GM12878 (cell line): ENCODE measurements around the gene USP5.
"Not testable (repeated sequence)": the region's sequence is repeated elsewhere in the genome, so short reads cannot be mapped to it uniquely, and the experiment has no call there.

Experiments
- CTCF ChIP-seq, 3 experiments: IDR thresholded peaks in 2 of 3; conservative IDR thresholded peaks in 1 of 3; 2 replicates each; pipeline ENCODE4 v1.5.1; 2011; ENCODE audit warnings: low read depth in 3 of 3, low read length in 3 of 3, mild to moderate bottlenecking in 3 of 3, control low read depth in 2 of 3, moderate library complexity in 2 of 3, inconsistent platforms in 1 of 3, mixed read lengths in 1 of 3; ENCODE audit not compliant: control insufficient read depth in 2 of 3, insufficient read depth in 1 of 3; ENCODE audit errors: extremely low read depth in 1 of 3
- E4F1 ChIP-seq: fragments of 450-650 bp; IDR thresholded peaks from 2 replicates; pipeline ENCODE4 v1.6.1; 2018; ENCODE audit warnings: borderline replicate concordance, mild to moderate bottlenecking; ENCODE audit not compliant: partially characterized antibody
- MTA2 ChIP-seq: fragments of 450-650 bp; IDR thresholded peaks from 2 replicates; pipeline ENCODE4 v1.6.1; 2016; ENCODE audit warnings: low read depth, mild to moderate bottlenecking, moderate library complexity
- NFIC ChIP-seq: IDR thresholded peaks from 2 replicates; pipeline ENCODE4 v1.6.1; 2012; ENCODE audit warnings: low read depth, mild to moderate bottlenecking, inconsistent platforms, low read length, moderate library complexity
- PBX3 ChIP-seq: IDR thresholded peaks from 2 replicates; pipeline ENCODE4 v1.6.1; 2011; ENCODE audit warnings: mild to moderate bottlenecking, low read depth, low read length, moderate library complexity; ENCODE audit not compliant: insufficient replicate concordance
- POLR2A ChIP-seq: IDR thresholded peaks from 2 replicates; pipeline ENCODE4 v1.6.1; 2011; ENCODE audit warnings: low read depth, mild to moderate bottlenecking, low read length
- RAD21 ChIP-seq: IDR thresholded peaks from 2 replicates; pipeline ENCODE4 v1.6.1; 2011; ENCODE audit warnings: mild to moderate bottlenecking, low read depth, low read length, moderate library complexity; ENCODE audit not compliant: insufficient read depth
- RBBP5 ChIP-seq: fragments of 200-600 bp; sonication (generic); conservative IDR thresholded peaks from 2 replicates; pipeline ENCODE4 v1.6.1; 2016
- RELA ChIP-seq: fragments of 450-650 bp; IDR thresholded peaks from 2 replicates; pipeline ENCODE4 v1.8.0; 2014; ENCODE audit warnings: borderline replicate concordance; ENCODE audit not compliant: partially characterized antibody
- SUPT20H ChIP-seq: IDR thresholded peaks from 2 replicates; pipeline ENCODE4 v1.6.1; 2011; ENCODE audit warnings: low read depth, mild to moderate bottlenecking, low read length, moderate library complexity, borderline replicate concordance; ENCODE audit not compliant: control insufficient read depth
- TAF1 ChIP-seq: IDR thresholded peaks from 2 replicates; pipeline ENCODE4 v1.6.1; 2011; ENCODE audit warnings: mild to moderate bottlenecking, low read depth, low read length, borderline replicate concordance
- YY1 ChIP-seq: IDR thresholded peaks from 2 replicates; pipeline ENCODE4 v1.6.1; 2011; ENCODE audit warnings: low read depth, mild to moderate bottlenecking, low read length
- ZNF274 ChIP-seq: IDR thresholded peaks from one replicate; pipeline ENCODE4 v1.8.0; 2011; ENCODE audit not compliant: insufficient read length, insufficient read depth

GRCh38 chr12:6892683-6893082 lies 40.7 kb downstream of the USP5 start:
- not testable (repeated sequence) for TF ChIP-seq E4F1; RAD21; YY1; RBBP5; RELA; ZNF274; CTCF (IDR thresholded peaks at IDR 0.05 in 2 of 3, conservative IDR thresholded peaks at IDR 0.05 in 1 of 3; ENCODE audit: control insufficient read depth in 2 of 3, extremely low read depth in 1 of 3, insufficient read depth in 1 of 3, low read depth in 3 of 3, low read length in 3 of 3); PBX3; MTA2; TAF1; SUPT20H; POLR2A; NFIC
